PFSK-1 (cell line): ENCODE data around the gene F5. TPM values are rescaled to one million over a fixed set of nuclear protein-coding genes. Genes with fewer than 3 reads are reported as not detected.

Experiments
- FOXP2 ChIP-seq: optimal IDR thresholded peaks from 2 replicates; pipeline ENCODE3; 2011; ENCODE audit warnings: borderline replicate concordance, control low read depth, inconsistent platforms; ENCODE audit not compliant: insufficient read depth; ENCODE audit errors: extremely low read length, extremely low read depth
- POLR2AphosphoS5 ChIP-seq: IDR thresholded peaks from 2 replicates; pipeline ENCODE4 v1.6.1; 2012; ENCODE audit warnings: low read depth, mild to moderate bottlenecking, control low read depth, low read length, moderate library complexity
- SIN3A ChIP-seq: IDR thresholded peaks from 2 replicates; pipeline ENCODE4 v1.6.1; 2012; ENCODE audit warnings: mild to moderate bottlenecking, low read length, moderate library complexity, borderline replicate concordance; ENCODE audit not compliant: insufficient read depth
- TAF1 ChIP-seq: IDR thresholded peaks from 2 replicates; pipeline ENCODE4 v1.6.1; 2012; ENCODE audit warnings: low read length, control low read depth, borderline replicate concordance; ENCODE audit not compliant: insufficient read depth
- polyA plus RNA-seq: library from polyadenylated mRNA; unstranded; fragments of >200 nt; gene quantifications from one replicate; pipeline ENCODE4 v1.2.1, GENCODE V29; 2012; ENCODE audit warnings: low read depth, missing spikeins; ENCODE audit not compliant: insufficient read length
- TF ChIP-seq, protein P1 (sequence below), 2 experiments: IDR thresholded peaks; 2 replicates each; pipeline versions ENCODE4 v1.6.1 to v1.8.0; 2011 to 2012; ENCODE audit warnings: low read depth in 2 of 2, low read length in 2 of 2, control low read depth in 1 of 2, inconsistent platforms in 1 of 2, mild to moderate bottlenecking in 1 of 2, moderate library complexity in 1 of 2; ENCODE audit not compliant: insufficient read depth in 1 of 2

F5 gene
- not detected for polyA plus RNA-seq

DNA sequence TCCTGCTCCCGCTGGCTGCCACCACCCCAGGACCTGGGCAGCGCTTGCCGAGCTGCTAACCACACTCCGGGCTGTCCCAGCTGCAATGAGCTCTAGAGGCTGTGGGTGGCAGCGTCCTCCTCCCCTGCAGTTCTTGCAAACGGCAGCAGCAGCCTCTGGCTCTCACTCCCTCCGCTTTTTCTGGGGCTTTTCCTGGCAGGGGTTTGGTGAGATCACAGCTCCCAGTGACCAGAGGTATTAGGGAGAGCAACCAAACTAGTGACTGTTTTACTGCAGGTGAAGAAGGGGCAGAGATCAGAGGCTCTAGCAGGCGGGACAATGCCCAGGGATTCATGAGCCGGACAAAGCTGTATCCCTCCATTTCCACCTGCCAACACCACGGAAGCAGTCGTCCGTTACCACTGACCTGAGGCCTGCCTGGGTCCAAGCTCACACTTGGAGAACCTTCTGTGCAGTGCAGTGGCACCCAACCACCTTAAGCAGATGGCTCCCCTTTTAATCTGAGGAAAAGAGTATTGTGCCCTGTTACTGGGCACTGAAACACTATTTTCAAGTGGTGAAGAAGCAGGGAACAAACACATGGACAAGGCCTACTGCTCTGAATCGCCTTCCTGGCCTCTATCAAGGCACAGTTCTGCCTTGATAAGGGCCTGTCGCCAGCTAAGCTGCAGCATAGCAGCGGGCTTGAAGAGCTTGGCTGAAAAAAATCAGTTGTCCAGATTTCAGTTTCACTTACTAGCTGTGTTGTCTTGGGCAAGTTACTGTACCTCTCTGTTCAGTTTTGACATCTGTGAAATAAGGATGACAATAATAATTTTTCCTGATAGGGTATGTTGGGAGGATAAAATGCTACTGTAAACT is at the start of gene F5:
TSS of gene F5 (minus strand) at position 87 of the 861 bp plus-strand sequence. CDS start 95 bp downstream, outside the sequence.
- TF ChIP-seq TAF1 (no peak), SIN3A (no peak), POLR2AphosphoS5 (no peak), FOXP2 (no peak)
- TF ChIP-seq, protein P1, sequence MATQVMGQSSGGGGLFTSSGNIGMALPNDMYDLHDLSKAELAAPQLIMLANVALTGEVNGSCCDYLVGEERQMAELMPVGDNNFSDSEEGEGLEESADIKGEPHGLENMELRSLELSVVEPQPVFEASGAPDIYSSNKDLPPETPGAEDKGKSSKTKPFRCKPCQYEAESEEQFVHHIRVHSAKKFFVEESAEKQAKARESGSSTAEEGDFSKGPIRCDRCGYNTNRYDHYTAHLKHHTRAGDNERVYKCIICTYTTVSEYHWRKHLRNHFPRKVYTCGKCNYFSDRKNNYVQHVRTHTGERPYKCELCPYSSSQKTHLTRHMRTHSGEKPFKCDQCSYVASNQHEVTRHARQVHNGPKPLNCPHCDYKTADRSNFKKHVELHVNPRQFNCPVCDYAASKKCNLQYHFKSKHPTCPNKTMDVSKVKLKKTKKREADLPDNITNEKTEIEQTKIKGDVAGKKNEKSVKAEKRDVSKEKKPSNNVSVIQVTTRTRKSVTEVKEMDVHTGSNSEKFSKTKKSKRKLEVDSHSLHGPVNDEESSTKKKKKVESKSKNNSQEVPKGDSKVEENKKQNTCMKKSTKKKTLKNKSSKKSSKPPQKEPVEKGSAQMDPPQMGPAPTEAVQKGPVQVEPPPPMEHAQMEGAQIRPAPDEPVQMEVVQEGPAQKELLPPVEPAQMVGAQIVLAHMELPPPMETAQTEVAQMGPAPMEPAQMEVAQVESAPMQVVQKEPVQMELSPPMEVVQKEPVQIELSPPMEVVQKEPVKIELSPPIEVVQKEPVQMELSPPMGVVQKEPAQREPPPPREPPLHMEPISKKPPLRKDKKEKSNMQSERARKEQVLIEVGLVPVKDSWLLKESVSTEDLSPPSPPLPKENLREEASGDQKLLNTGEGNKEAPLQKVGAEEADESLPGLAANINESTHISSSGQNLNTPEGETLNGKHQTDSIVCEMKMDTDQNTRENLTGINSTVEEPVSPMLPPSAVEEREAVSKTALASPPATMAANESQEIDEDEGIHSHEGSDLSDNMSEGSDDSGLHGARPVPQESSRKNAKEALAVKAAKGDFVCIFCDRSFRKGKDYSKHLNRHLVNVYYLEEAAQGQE (IDR thresholded peaks at IDR 0.05; ENCODE audit: insufficient read depth in 1 of 2, low read depth in 2 of 2, low read length in 2 of 2), result no peak

DNA sequence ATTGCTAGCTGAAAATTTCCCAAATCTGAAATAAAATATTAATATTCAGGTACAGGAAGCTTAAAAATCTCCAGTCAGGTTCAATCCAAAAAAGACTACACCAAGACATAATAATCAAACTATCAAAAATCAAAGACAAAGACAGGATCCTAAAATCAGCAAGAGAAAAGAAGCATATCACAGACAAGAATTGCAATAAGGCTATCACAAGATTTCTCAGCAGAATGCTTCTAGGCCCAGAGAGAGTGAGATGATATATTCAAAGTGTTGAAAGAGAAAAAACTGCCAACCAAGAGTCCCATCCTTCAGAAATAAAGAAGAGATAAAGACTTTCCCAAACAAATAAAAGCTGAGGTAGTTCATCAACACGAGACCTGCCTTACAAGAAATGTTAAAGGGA is 48.6 kb upstream of the F5 start:
- TF ChIP-seq, protein P1 (IDR thresholded peaks at IDR 0.05; ENCODE audit: insufficient read depth in 1 of 2, low read depth in 2 of 2, low read length in 2 of 2), result no peak
- TF ChIP-seq POLR2AphosphoS5 (no peak), TAF1 (no peak), SIN3A (no peak)

DNA sequence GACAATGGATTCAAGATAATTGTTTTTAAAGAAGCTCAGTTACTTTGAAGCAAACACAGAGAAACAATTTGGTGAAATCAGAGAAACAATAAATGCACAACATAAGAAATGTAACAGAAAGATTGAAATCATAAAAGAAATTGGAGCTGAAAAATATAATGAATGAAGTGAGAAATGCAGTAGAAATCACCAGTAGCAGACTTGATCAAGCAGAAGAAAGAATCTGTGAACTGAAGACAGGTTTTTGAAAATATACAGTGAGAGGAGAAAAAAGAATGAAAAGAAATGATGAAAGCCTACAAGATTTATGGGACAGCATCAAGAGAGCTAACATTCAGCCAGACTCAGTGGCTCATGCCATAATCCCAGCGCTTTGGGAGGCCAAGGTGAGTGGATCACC is 47.9 kb upstream of the F5 start:
- no peak for TF ChIP-seq SIN3A
- TF ChIP-seq TAF1, result no peak
- TF ChIP-seq, protein P1 (IDR thresholded peaks at IDR 0.05; ENCODE audit: insufficient read depth in 1 of 2, low read depth in 2 of 2, low read length in 2 of 2), result no peak
- no peak for TF ChIP-seq FOXP2
- no peak for TF ChIP-seq POLR2AphosphoS5

DNA sequence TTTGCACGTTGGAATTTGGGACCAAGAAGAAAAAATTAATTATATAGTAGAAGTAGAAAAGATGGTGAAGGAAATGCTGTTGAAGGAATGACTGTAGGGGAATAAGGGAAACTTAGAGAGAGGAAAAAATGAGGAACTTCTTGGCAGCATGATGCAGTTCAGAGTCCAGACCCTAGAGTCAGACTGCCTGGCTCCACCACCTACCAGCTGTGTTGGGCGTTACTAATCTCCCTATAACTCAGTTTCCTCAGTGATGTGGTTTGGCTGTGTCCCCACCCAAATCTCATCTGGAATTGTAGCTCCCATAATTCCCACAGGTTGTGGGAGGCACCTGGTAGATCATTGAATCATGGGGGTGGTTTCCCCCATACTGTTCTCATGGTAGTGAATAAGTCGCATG is 45.0 kb upstream of the F5 start:
- no peak for TF ChIP-seq POLR2AphosphoS5
- no peak for TF ChIP-seq TAF1
- TF ChIP-seq, protein P1 (IDR thresholded peaks at IDR 0.05; ENCODE audit: insufficient read depth in 1 of 2, low read depth in 2 of 2, low read length in 2 of 2), result no peak
- no peak for TF ChIP-seq SIN3A
- no peak for TF ChIP-seq FOXP2
